NCI-H526 (cell line): Measurements from ENCODE around the gene COG2.

Source experiments
- DNase-seq, 2 experiments: peaks; one replicate each; lab custom pipeline; 2025; lab: John Stamatoyannopoulos, UW

Gene COG2

DNA sequence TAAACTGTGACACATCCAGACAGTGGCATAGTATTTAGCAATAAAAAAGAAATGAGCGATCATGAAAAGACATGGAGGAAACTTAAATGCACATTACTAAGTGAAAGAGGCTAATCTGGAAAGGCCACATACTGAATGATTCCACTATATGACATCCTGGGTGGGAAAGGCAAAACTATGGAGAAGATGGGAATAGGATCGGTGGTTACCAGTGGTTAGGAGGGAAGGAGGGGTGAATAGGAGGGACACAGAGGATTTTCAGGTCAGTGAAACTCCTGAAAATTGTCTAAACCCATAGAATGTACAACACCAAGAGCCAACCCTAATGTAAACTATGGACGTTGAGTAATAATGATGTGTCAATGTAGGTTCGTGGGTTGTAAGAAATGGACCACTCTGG, 57.9 kb downstream of the COG2 start:
- DNase-seq: no peak

DNA sequence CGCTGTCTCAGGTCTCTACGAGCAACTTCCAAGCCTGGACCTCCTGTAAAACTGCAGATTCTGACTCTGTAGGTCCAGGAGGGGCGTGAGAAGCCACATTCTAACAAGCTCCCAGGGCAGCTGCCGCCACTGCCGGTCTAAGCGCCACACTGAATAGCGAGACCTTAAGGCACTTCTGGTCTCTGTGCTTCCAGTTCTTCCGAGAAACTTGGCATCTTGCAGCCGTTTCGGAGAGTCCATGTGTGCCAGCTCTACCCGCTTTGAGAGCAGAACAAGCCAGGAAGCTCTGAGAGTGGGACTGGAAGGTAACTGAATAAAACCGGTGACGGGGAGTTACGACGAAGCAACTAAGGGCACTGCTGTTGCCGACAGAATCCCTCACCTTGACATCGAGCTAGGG, 59.2 kb downstream of the COG2 start:
- DNase-seq: no peak

DNA sequence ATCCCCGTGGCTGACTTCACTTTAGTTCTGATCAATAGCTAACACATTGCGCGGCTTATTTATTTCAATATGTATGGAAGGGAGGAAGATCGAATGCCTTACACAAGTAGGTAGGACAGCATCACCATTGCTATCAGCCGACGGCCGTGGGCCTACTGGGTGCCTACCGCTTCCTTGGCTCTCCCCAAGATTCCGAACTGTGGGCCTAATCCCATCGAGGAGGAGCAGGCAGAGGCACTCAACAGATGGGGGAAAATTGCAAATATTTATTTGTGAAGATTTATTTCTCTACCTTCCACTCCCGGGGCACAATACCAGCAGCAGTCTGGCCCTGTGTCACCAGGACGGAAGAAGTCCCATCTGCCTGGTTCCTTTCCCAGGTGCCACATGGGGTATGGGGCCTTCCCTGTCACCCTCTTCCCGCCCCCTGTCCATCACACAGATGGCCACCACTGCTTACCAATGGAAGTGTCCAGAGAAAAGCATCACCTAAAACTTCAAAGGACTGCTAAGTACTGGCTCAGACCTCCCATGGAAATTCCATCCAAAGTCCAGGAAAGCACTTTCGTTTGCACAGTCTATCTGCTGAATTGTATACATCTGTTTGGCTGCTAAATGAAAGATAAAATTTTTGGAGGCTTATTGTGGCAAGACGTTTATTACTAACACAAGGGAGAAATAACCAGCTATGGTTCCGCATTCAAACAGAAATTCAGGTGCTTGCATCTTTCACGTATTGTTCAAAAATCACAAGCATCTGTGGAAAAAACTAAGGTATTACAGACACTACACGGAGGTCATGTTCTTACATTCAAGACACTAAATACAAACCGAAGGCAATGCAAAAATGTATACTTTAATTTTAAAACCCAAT, 59.9 kb downstream of the COG2 start:
- no peak for DNase-seq

DNA sequence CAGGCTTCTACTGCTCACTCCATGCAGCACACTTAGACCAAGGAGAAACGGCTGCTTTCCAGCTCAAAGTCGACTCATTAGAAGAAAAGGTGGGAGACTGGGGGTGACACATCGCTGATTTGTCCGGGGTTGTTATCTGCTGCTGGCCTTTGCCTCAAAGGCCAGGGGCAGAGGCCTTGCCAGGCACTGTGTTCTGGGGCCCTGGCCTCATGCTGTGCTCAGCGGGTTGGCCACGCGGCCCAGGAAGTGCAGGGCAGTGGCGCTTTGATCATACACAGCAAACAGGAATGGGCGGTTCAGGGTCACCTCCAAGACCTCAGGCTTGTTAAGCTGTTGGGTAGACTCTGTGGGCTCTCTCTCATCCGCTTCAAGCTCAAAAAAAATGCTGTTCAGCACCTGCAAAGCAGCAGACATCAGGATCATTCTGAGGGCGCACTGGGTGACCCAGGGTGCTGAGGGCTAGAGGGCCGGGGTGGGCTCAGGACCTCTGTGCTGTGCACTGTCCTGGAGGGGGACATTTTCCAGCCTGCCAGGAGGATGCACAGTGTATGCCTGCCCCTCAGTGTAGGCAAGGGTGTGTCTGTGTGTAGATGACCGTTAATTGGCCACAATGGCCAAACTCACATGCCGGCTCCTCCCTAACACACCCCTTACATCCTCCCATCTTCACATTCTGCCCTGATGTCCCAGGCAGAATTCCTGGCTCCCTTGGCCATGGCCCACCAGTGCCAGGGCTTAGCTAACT, 60.8 kb downstream of the COG2 start:
- no peak for DNase-seq

DNA sequence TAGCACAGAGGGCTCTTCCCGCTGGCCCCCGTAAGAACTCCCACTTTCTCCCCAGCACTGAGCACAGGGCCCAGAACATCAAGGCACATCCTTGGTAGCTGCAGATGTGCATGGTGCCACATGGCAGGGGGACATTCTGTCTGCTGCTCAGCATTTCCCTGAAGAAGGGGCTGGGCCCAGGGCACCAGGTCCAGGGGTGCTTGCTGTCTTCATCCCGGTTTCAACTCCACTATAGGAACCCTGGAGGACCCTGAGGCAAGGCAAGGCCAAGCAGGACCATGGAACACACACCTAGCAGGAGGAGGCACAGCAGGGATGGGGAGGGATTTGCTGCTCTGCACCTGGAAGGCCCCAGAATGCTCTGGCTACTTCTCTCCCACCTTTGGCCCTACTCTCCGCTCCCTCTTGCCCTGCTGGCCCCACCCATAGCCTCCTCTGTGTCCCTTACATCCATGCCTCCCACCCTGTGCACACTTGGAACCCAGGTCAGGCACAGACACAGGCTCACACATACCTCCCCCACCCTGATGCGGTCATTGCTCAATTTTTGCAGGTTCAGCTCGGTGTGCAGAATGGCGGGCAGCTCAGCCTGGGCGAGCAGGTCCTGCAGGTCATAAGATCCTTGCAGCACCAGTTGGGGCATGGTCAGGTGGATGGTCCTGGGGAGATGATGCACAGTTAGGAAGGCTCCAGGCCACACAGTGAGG, 61.6 kb downstream of the COG2 start:
- DNase-seq: no peak

DNA sequence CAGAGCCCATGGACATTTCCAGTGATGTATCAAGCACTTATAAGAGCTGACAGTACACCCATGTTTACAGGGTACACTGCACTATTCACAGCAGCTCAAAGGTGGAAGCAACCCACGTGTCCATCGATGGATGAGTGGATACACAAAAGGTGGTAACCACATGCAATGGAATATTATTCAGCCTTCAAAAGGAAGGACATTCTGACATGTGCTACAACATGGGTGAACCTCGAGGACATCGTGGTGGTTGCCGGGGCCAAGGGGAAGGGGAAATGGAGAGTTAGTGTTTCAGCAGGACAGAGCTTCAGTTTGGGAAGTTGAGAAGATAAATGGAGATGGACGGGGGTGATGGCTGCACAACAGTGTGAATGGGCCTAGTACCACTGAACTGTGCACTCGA, 62.5 kb downstream of the COG2 start:
- no peak for DNase-seq

DNA sequence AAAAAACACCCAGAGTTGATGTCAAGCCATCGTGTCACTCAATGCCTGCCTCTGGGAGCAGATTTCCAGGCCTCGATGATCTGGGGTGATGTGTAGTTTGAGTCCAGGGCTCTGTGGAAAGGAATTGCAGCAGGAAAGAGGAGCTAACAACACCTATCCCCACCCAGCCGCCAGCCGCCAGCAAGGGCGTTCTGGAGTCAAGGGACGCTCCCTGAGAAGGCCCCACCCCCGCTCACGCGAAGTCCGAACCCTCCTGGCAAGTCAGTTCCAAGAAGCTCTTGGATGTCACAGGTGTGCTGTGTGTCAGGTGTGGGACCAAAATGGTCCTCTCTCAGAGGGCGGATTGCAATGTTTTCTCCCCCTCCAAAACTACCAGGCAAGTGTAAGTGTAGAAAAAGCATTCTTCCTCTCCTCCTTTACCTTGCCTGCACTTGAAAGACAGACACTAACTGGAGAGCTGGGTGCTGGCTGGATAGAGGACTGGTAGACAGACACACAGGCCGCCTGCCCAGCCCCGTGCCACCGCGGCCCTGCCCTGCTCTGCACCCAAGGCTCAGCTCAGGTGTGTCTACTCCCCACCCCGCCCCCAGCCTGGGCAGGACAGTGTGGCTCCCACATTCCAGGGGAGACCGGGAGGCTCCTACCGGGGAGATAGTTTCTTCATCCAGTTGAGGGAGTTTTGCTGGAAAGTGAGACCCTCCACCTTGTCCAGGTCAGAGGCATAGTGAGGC, 63.2 kb downstream of the COG2 start:
- no peak for DNase-seq

DNA sequence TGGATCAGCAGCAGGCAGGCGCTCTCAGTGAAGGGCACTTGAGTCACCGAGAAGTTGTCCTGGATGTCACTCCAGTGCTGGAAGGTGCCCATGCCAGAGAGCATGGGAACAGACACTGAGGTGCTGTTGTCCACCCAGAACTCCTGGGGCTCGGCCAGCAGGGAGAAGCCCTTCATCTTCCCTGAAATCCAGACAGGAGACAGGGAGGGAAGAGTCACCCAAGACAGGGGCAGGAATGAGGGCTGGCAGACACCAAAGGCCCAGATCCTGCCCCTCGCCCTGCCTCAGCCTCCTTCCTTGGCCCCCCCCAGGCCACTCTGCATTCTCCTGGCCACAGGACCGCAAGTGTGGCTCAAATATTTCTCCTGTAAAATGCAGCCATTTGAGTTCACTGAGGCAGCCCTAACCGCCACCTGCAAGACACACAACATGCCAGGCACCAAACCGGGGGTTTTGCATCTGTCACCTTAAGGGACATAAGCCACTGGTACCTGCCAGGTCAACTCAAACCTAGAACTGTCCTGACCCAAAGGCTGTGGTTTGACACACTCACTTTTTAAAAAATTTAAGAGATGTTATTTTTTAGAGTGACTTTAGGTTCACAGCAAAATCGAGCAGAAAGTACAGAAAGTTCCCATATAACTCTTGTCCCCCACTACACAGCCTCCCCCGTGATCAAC, 63.9 kb downstream of the COG2 start:
- DNase-seq: no peak

DNA sequence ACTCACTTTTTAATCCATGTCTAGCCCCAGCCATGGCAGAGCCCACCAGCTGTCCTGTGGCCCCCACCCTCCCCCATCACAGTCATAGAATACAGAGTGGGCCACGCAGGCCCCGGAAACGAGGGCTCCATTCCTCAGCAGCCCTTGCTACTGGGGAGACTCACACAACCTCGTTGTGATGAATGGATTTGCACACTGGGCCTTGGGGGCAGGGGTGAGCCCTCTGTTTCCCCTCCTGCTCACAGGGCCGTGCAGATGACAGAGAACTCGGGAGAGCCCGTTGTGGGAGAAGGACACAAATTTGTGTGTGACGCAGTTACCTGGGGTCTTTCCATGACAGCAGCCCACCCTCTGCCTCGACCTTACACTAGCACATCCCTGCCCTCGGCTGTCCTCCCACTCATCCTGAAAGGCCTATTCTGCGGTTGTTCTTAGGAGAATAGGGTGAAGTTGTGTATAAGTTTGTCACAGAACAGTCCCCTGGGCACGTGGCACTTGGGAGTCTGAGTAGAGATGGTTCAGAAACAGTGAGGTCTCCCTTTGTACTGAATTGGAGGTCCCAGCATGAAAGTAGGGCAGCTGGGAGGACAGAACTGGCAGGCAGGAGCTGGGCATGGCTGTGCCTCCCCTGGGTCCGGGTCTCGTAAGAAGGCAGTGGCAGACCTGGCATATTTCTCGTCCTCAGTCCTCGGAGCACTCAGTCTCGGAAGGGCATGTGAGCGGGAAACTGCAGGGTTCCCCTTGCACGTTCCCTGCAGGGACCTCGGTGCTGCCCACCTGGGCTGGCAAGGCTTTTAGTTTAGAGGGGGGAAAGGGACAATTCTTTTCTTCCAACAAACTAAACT, 64.8 kb downstream of the COG2 start:
- DNase-seq: no peak

DNA sequence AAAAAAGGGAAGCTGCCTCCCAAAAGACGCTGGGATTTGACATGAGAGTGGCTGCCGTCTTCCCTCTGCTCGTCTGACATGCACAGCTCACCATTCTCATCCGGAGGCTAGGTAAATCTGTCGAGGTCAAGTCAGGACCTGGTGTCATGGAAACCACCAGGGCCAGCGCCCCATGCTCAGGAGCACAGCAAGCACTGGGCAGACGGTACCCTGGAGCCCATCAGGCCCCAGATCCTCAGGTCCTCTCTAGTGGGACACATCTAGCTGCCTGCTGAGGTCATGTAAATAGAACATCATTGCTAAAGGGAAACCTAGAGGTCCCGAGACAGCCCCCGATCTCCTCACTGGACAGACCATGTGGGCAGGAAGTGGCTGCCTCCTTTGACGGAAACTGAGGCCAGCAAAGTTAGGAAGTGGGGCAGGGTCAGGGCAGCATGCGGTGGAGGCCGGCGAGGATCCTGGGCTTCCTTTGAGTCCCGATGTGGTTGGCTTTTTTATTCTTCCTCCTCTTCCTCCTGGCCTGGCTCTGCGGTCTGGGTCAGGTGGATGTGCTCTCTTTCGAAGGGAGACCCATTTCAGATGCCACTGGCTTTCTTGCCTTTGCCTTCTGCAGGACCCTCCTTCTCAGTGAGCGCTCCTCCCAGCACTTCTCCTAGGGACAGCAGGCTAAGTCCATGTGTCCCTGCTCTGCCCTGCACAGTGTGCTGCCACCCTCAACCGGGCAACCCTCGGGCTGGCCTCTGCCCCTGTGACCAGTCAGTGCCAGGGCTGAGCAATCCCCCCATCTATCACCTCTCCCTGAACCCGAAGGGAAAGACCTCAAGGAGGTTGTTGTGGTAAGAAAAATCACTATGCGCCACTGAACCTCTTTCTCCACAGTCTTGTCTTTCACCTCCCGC, 65.7 kb downstream of the COG2 start:
- no peak for DNase-seq

DNA sequence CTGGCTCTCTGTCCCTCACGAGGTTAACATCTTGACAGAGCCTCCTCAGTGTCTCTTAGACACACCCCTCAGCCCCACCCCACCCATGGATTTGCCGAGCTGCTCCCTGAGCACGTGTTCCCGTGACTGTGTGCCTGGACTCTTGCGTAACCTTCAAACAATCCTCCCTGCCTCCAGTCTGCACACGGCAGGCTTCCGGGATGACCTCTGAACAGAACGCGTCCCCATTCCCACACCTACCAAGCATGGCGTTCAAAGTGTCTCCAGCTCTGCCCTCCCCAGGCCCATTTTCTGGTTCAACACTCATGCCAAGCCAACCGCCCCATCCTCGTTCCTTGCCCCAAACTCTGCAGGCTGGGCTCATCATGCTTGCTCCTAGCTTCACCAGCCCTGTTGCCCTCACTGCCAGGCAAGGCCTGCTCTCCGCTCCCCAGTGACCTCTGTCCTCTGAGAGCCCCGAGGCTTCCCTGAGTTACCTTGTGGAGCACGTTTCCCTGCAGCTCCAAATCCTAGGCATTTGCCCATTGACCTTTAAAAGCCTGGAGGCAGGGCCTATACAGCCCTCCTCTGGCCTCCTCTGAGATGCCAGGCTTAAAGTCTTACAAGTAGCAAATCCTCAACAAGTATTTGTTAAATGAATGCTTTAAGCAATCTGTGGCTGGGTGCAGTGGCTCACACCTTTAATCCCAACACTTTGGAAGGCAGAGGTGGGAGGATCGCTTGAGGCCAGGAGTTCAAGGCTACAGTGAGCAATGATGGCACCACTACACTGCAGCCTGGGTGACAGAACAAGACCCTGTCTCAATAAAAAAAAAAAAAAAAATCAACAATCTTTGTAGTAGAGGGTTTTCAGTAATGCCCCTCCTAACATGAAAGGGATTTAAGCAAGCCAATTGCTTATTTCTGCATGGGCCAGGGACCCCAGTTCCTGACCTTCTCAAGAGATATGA, 66.6 kb downstream of the COG2 start:
- no peak for DNase-seq

DNA sequence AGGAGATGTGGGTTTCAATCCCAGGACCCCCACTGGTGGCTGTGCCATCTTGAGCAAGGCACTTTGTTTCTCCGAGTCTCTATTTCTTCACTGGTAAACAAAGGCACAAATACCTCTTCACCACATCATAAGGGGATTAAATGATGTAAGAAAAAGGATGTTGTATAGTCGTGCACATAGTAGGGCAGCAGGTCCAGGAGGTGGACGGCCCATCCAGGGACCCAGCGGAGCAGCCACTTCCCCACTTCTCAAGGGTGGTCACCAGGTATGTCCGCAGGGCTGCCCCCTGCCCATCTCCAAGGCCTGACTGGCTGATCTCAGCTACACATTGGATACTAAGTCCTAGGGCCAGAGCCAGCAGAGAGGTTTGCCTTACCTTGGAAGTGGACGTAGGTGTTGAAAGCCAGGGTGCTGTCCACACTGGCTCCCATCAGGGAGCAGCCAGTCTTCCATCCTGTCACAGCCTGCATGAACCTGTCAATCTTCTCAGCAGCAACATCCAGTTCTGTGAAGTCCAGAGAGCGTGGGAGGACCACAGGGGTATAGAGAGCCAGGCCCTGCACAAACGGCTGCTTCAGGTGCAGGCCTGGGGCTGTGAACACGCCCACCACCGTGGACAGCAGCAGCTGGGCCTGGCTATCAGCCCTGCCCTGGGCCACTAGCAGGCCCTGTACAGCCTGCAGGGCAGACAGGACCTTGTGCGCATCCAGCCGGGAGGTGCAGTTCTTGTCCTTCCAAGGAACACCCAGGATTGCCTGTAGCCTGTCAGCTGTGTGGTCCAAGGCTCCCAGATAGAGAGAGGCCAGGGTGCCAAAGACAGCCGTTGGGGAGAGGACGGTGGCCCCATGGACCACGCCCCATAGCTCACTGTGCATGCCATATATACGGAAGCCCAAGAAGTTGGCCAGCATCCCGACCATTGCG, 67.6 kb downstream of the COG2 start:
- DNase-seq: no peak

DNA sequence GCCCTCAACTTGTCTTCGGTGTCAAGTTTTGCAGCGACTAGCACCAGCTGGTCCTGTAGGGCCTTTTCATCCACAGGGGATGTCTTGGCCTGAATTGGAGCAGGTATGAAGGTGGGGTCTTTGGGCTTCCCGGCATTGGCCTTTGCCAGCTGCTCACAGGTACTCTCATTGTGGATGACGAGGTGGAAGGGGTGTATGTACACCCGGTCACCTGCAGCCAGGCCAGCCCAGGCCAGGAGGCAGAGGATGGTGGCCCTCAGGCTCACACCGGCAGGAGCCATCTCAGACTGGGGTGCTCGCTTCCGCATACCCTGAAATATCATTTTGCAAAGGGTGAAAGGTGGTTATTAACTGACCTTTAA, 68.2 kb downstream of the COG2 start:
- DNase-seq: no peak

DNA sequence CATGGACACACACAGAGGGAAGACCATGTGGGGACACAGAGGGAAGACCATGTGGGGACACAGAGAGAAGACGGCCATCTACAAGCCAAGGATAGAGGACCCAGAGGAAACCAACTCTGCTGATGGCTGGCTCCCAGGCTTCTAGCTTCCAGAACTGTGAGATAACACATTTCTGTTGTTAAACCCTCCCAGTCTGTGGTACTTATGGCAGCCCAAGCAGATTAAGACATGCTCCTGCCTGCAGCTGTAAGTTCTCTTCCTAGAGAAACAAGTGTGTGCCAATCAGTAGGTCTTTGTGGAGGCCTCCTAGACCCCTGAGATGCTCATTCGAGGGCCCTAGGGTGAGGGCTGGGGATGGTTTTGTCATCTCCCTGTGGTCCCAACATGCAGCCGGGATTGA, 69.0 kb downstream of the COG2 start:
- DNase-seq: no peak

DNA sequence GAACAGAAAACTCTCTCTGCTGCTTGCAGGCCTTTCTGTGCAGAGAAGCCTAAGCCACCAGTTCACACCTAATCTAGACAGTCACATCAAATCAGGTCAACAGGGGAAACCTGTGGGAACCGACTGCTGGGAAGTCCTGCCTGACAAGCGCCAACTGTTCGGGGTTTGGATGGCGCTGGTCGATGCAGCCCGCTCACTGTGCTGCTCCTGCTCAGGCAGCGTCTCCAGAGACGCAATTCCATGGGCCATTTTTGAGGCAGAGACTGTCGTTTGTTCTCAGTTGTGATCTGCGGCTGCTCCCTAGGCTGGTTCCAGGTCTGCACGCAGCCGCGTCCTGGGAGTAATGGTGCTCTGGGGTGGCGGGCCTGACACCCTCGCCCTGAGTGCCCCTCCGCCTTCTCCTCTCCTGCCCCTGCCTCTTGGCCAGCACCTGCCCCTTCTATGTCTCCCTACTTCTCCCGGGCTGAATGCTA, 70.2 kb downstream of the COG2 start:
- no peak for DNase-seq

DNA sequence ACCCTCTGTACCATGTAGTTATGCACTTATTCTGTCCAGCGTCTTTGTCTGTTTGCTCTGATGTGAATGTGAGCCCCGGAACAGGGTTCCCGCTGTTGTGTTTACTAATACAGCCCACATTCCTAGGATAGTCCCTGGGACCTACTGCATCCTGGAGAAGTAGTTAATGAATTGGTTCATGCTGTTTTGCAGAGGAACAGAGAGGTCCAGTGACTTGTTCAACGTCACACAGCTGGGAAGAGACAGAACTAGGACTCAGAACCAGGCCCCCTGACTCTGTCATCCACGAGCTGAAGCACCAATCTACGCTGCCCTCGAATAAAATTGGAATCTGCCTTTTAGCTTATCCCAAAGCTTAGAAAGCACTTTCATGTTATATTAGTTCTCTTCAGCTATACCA, 70.9 kb downstream of the COG2 start:
- DNase-seq: no peak

DNA sequence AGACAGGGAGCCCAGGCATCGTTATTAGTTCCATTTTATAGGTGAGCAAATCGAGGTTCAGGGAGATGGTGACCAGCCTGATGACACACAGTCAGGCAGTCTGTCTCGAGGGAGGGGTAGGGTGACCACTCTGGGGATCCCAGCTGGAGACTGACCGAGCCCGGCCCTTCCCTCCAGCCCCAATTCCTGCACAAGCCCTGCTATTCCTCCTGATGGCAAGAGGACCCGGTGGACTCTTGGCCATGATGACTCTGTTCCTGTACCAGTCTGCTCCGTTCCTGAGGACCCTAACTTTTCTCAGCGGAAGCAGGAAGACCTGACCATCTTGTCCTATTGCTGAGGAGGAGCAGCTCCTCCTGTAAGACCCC, 71.2 kb downstream of the COG2 start:
- no peak for DNase-seq
